Ureter (tissue), 1 donor: ENCODE data around the gene COMTD1. TPM values are rescaled to one million over a fixed set of nuclear protein-coding genes. Genes with fewer than 3 reads are reported as not detected.

Experiments used
- DNase-seq: peaks from one replicate; pipeline ENCODE4 v3.0.0-alpha.2; 2020; ENCODE audit warnings: low spot score
- total RNA-seq: library from RNA; stranded (reverse); gene quantifications from one replicate; pipeline ENCODE4 v1.2.4, GENCODE V29; 2023
- donor health status: DM: yes; HTN: yes; CAD: no.

COMTD1 gene
- total RNA-seq, 1 donor from 2014 or later: 34.6 TPM

GRCh38 chr10:75195035-75195763, 40.6 kb downstream of the COMTD1 start:
- no peak for DNase-seq

GRCh38 chr10:75194625-75195024, 41.1 kb downstream of the COMTD1 start:
- peak; percentile 9 for DNase-seq

GRCh38 chr10:75191821-75192568, 43.8 kb downstream of the COMTD1 start:
- peak; percentile 73 for DNase-seq

- peak; percentile 37 for DNase-seq
These were observed 46.3 kb downstream of the COMTD1 start for GRCh38 chr10:75189266-75190096.

GRCh38 chr10:75188522-75188921, 47.2 kb downstream of the COMTD1 start:
- peak; percentile 35 for DNase-seq

GRCh38 chr10:75187961-75188426, 47.8 kb downstream of the COMTD1 start:
- DNase-seq: peak; percentile 72

GRCh38 chr10:75186310-75186709, 49.4 kb downstream of the COMTD1 start:
- peak; percentile 9 for DNase-seq

Other genes starting within 250 kb of the COMTD1 start
- gene SAMD8, start 124.3 kb downstream of the COMTD1 start, total RNA-seq: 26.0 TPM
- 124 TPM for gene VDAC2, start 25.2 kb downstream of the COMTD1 start, total RNA-seq
- 25.2 TPM for gene ZNF503, start 165.8 kb upstream of the COMTD1 start, total RNA-seq
- 23.1 TPM for gene LRMDA, start 195.7 kb upstream of the COMTD1 start, total RNA-seq